Neural progenitor cell (in vitro differentiated cells): Measurements from ENCODE around the gene NTF3. TPM values are rescaled to one million over a fixed set of nuclear protein-coding genes. Genes with fewer than 3 reads are reported as not detected.

Experiments
- DNase-seq: peaks from one replicate; pipeline ENCODE4 v3.0.0-alpha.2; 2016; ENCODE audit warnings: low spot score
- H2AFZ ChIP-seq: fragments of 200-600 bp; sonication (generic); replicated peaks from 2 replicates; pipeline ENCODE4 v1.6.1; 2016; ENCODE audit warnings: antibody characterized with exemption
- H3F3A ChIP-seq: fragments of 200-600 bp; sonication (generic); 2 replicates; pipeline ENCODE4 v1.6.1; 2016; ENCODE audit warnings: antibody characterized with exemption, low read depth
- H3K27ac ChIP-seq: fragments of 200-600 bp; sonication (generic); 2 replicates; pipeline ENCODE4 v1.5.1; 2016; ENCODE audit warnings: mild to moderate bottlenecking
- H3K27me3 ChIP-seq: fragments of 200-600 bp; sonication (generic); 2 replicates; pipeline ENCODE4 v1.6.1; 2016; ENCODE audit warnings: mild to moderate bottlenecking, moderate library complexity
- H3K36me3 ChIP-seq: fragments of 200-600 bp; sonication (generic); 2 replicates; pipeline ENCODE4 v1.5.1; 2016
- H3K4me1 ChIP-seq: fragments of 200-600 bp; sonication (generic); 2 replicates; pipeline ENCODE4 v1.6.1; 2016; ENCODE audit warnings: mixed run types
- H3K4me2 ChIP-seq: fragments of 200-600 bp; sonication (generic); 2 replicates; pipeline ENCODE4 v1.6.1; 2016
- H3K4me3 ChIP-seq: fragments of 200-600 bp; sonication (generic); 2 replicates; pipeline ENCODE4 v1.5.1; 2016
- H3K79me2 ChIP-seq: fragments of 200-600 bp; sonication (generic); 2 replicates; pipeline ENCODE4 v1.6.1; 2016; ENCODE audit warnings: low read depth
- H3K9ac ChIP-seq: fragments of 200-600 bp; sonication (generic); 2 replicates; pipeline ENCODE4 v1.6.1; 2016
- H3K9me3 ChIP-seq: fragments of 200-600 bp; sonication (generic); 2 replicates; pipeline ENCODE4 v1.5.1; 2016; ENCODE audit warnings: low read depth
- H4K20me1 ChIP-seq: fragments of 200-600 bp; sonication (generic); 2 replicates; pipeline ENCODE4 v1.6.1; 2016; ENCODE audit warnings: low read depth
- H3K27ac Mint-ChIP-seq: 3 replicates; pipeline ENCODE4 v1.8.0; 2021; ENCODE audit warnings: mixed read lengths
- H3K27me3 Mint-ChIP-seq: 2 replicates; pipeline ENCODE4 v1.8.0; 2022; ENCODE audit warnings: low read depth, mild to moderate bottlenecking, inconsistent platforms, moderate library complexity, mixed read lengths; ENCODE audit not compliant: insufficient read depth
- H3K36me3 Mint-ChIP-seq: 3 replicates; pipeline ENCODE4 v1.8.0; 2021; ENCODE audit warnings: mixed read lengths
- H3K4me1 Mint-ChIP-seq: 3 replicates; pipeline ENCODE4 v1.8.0; 2021; ENCODE audit warnings: mixed read lengths
- H3K4me3 Mint-ChIP-seq: 3 replicates; pipeline ENCODE4 v1.8.0; 2021; ENCODE audit warnings: mild to moderate bottlenecking, moderate library complexity, mixed read lengths
- H3K9me3 Mint-ChIP-seq: 3 replicates; pipeline ENCODE4 v1.8.0; 2020; ENCODE audit warnings: mixed read lengths
- EZH2 ChIP-seq: fragments of 200-600 bp; sonication (generic); IDR thresholded peaks from 2 replicates; pipeline ENCODE4 v1.6.1; 2017; ENCODE audit warnings: antibody characterized with exemption, mild to moderate bottlenecking, moderate library complexity
- EZH2phosphoT487 ChIP-seq: fragments of 200-600 bp; sonication (generic); IDR thresholded peaks from 2 replicates; pipeline ENCODE4 v1.6.1; 2017; ENCODE audit warnings: antibody characterized with exemption
- total RNA-seq: library from RNA; depleted of rRNA; stranded (reverse); fragments of >200 nt; gene quantifications from 2 replicates; pipeline ENCODE4 v1.2.3, GENCODE V29; 2015; ENCODE audit warnings: low replicate concordance
- TF ChIP-seq, protein P1 (sequence below): fragments of 200-600 bp; sonication (generic); IDR thresholded peaks from 2 replicates; pipeline ENCODE4 v1.5.1; 2017; ENCODE audit warnings: antibody characterized with exemption, mild to moderate bottlenecking

Gene NTF3
- total RNA-seq, 1 donor from 2014 or later = 6.7 TPM

DNA sequence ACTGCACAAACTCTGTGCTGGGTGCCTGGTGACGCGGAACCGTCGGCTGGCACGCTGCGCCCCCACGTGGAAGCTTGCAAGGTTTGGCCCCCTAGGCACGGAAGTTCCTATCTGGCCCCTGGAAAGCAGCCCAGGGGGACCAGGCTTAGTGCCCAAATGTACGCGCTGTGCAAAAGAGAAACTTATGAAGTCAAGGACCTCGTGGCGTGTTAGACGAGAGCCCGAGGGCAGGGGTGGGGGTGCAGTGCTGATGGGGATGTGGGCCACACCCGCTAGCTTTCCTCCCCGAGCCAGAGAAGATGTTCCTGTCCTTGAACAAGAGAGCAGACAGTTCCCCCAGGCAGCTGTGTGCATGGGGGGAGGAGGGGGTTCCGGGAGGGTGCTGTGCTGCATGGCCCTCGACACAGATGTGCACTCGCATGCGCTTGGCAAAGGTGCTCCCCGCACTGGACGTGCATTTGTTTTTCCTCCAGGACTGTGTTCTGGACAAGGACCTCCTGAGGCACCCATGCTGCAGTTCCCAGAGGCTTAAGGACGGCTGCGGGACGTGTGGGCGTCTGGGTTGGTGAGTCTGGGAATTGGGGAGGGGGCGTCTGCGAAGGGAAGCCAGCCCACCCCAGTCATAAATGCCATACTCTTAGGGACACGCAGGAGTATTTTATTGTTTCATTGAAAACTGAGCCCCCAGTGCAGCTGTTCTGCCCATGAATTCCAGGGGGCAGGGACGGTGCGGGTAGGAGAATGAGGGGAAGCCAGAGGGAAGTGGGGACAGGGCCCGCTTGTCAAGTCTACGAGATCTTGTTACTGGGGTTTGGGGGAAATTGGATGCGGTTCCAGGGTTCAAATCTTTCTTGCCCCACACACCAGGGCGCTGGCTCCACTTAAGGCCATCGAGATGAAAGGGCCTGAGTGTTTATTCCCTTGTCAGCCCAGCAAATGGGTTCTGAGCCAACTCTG, 80.0 kb downstream of the NTF3 start:
- H3K27me3 Mint-ChIP-seq = peaks cover 11% of the 10 kb centered on the region
- Histone ChIP-seq H4K20me1 (no peaks in the 10 kb centered on the region), H3K4me2 (no peak overlapping the region), H3K4me1 (peaks cover 13% of the 10 kb centered on the region), H3K27ac (no peak overlapping the region), H3K79me2 (no peaks in the 10 kb centered on the region), H2AFZ (no peak overlapping the region), H3F3A (no peaks in the 10 kb centered on the region), H3K9ac (no peak overlapping the region), H3K9me3 (no peaks in the 10 kb centered on the region), H3K27me3 (no peaks in the 10 kb centered on the region), H3K4me3 (no peak overlapping the region), H3K36me3 (no peaks in the 10 kb centered on the region)
- H3K4me3 Mint-ChIP-seq = no peak overlapping the region
- H3K36me3 Mint-ChIP-seq = no peaks in the 10 kb centered on the region
- H3K9me3 Mint-ChIP-seq = no peaks in the 10 kb centered on the region
- TF ChIP-seq, protein P1, sequence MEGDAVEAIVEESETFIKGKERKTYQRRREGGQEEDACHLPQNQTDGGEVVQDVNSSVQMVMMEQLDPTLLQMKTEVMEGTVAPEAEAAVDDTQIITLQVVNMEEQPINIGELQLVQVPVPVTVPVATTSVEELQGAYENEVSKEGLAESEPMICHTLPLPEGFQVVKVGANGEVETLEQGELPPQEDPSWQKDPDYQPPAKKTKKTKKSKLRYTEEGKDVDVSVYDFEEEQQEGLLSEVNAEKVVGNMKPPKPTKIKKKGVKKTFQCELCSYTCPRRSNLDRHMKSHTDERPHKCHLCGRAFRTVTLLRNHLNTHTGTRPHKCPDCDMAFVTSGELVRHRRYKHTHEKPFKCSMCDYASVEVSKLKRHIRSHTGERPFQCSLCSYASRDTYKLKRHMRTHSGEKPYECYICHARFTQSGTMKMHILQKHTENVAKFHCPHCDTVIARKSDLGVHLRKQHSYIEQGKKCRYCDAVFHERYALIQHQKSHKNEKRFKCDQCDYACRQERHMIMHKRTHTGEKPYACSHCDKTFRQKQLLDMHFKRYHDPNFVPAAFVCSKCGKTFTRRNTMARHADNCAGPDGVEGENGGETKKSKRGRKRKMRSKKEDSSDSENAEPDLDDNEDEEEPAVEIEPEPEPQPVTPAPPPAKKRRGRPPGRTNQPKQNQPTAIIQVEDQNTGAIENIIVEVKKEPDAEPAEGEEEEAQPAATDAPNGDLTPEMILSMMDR = peak; percentile 82
- TF ChIP-seq EZH2phosphoT487 (no peak), EZH2 (no peak)
- no peak overlapping the region for H3K27ac Mint-ChIP-seq
- H3K4me1 Mint-ChIP-seq = peaks cover 8% of the 10 kb centered on the region
- peak; percentile 62 for DNase-seq

DNA sequence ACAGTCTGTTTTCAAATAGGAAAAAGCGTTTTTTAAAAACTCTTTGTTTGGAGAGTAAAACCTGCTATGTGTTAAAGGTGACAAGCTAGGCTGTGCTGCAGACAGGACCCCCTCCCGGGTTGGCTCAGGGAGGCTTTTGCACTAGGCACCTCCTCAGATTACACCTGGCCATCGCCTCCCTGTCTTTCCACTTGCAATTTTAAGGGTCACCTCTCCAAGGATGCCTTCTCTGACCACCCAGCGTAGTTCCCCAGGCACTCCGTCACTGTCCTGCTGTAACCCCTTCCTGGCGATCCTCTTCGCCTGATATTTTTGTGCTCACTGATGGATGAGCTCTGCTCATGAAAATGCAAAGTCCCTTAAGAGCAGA, 80.7 kb downstream of the NTF3 start:
- peaks cover 19% of the 10 kb centered on the region for H3K4me1 ChIP-seq
- no peaks in the 10 kb centered on the region for H3K27me3 ChIP-seq
- H3F3A ChIP-seq = no peaks in the 10 kb centered on the region
- H3K9me3 Mint-ChIP-seq = no peaks in the 10 kb centered on the region
- H3K4me1 Mint-ChIP-seq = peaks cover 11% of the 10 kb centered on the region
- H3K27ac Mint-ChIP-seq = no peak overlapping the region
- no peak for DNase-seq
- no peaks in the 10 kb centered on the region for H3K36me3 Mint-ChIP-seq
- H3K36me3 ChIP-seq = no peaks in the 10 kb centered on the region
- no peaks in the 10 kb centered on the region for H4K20me1 ChIP-seq
- H3K27me3 Mint-ChIP-seq = peaks cover 9% of the 10 kb centered on the region
- H2AFZ ChIP-seq = no peak overlapping the region
- H3K79me2 ChIP-seq = no peaks in the 10 kb centered on the region
- H3K9ac ChIP-seq = no peak overlapping the region
- no peak overlapping the region for H3K4me3 ChIP-seq
- H3K9me3 ChIP-seq = no peaks in the 10 kb centered on the region
- H3K27ac ChIP-seq = no peak overlapping the region
- no peak overlapping the region for H3K4me2 ChIP-seq
- TF ChIP-seq EZH2phosphoT487 (no peak), EZH2 (no peak)
- TF ChIP-seq, protein P1 = no peak
- no peak overlapping the region for H3K4me3 Mint-ChIP-seq

DNA sequence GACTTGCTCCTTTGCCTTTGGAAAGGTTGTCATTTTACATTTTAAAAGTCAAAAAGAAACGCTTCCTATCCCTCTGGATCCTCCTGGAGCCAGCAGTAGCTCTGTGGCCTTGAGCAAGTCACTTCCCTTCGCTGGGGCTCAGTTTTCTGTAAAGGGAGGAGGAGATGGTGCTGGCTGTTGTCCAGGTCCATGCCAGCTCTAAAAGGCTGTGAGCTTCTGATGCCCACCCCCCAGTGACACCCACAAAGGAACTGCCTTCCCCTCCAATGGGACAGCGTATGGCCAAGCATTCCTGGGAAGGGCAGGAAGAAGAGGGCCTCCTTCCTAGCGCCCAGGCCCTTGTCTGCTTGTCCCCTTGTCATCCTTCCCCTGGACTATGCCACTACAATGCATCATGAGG, 81.5 kb downstream of the NTF3 start:
- Mint-ChIP-seq H3K27me3 (peaks cover 7% of the 10 kb centered on the region), H3K27ac (no peak overlapping the region), H3K4me1 (peaks cover 11% of the 10 kb centered on the region), H3K9me3 (no peaks in the 10 kb centered on the region), H3K4me3 (no peak overlapping the region), H3K36me3 (no peaks in the 10 kb centered on the region)
- DNase-seq = no peak
- Histone ChIP-seq H3K4me3 (no peak overlapping the region), H3K27ac (no peak overlapping the region), H4K20me1 (no peaks in the 10 kb centered on the region), H3K27me3 (no peaks in the 10 kb centered on the region), H3K9ac (no peak overlapping the region), H3F3A (no peaks in the 10 kb centered on the region), H3K4me2 (no peak overlapping the region), H3K9me3 (no peaks in the 10 kb centered on the region), H3K36me3 (no peaks in the 10 kb centered on the region), H3K79me2 (no peaks in the 10 kb centered on the region), H3K4me1 (peaks cover 27% of the 10 kb centered on the region), H2AFZ (no peak overlapping the region)
- TF ChIP-seq, protein P1 = no peak
